ENCODE measurements around the gene MAP2K2. TPM values are rescaled to one million over a fixed set of nuclear protein-coding genes. Genes with fewer than 3 reads are reported as not detected.

MAP2K2 gene
- total and polyA plus RNA-seq, 9 of the 15 experiments (the other 6 are each of a cell fraction or from before 2014, with no cell fraction given), result 1.0 to 151 (median 58.3) TPM

DNA sequence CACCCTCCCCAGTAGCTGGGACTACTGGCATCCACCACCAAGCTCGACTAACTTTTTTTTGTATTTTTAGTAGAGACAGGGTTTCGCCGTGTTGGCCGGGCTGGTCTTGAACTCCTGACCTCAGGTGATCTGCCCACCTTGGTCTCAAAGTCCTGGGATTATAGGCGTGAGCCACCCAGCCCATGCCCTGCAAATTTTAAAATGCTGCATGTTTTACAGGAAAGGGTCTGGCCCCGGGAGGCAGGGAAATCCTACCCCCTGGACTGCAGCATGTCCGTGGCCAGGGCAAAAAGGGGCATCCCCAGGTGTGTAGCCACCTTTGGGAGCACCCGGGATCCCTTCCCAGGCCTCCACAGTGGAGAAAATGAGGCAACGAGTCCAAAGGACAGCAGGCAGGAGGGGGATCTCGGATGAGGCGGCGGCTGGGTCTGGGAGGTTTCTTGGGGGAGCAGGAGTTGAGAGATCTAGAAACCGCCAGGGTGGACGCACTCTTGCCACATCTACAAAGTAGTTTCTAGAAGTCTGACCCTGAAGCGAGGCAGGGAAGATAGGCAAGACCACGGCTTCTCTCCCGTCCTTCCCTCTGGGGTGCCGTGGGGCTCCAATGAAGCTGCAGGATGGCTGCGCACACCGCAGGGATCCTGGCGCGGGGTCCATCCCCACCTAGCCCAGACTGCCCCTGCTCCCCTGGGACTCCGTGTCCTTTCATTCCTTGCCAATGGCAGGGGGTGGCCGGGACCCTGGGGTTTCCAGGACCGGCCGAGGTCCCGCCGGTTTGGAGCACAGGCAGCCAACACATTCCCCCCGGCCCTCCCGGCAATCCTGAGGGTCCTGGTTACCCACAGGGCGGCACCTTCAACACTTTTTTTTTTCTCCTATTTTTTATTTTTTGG is 35.9 kb downstream of the MAP2K2 start (continued):
- TF ChIP-seq HINFP (tag; conservative IDR thresholded peaks at IDR 0.05; ENCODE audit: low read depth) (no peak), ZNF324 (CRISPR knock-in tag; IDR thresholded peaks at IDR 0.05) (no peak)

DNA sequence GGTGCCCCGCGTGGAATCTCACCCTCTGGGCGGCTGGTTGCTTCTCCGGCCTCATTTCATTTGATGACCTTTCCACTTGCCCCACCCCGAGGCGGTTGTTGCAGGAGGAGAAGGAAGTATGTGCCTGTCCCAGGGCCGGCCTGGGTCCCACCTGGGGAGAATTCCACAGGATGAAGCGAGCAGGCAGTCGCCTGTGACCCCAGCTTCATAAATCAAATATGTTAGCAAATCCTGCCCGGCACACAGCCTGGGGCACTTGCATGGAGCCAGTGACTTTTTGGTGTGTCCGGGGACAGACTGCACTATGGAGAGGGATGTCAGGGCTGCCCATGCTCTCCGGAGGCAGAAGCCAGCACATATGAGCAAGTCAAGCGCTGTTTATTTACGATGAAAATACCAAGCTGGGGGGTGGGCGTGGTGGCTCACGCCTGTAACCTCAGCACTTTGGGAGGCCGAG is 37.5 kb downstream of the MAP2K2 start:
- Histone ChIP-seq H3K9me3 (replicated peaks; ENCODE audit: control insufficient read depth, insufficient read depth, low read depth, low read length) (no peaks in the 10 kb centered on the region), H3K9me1 (ENCODE audit: control insufficient read depth, insufficient read depth, low read length) (no peaks in the 10 kb centered on the region), H3K4me3 (no peak overlapping the region), H3K79me2 (ENCODE audit: control insufficient read depth, insufficient read depth, low read length) (no peaks in the 10 kb centered on the region), H3K27me3 (ENCODE audit: control insufficient read depth in 2 of 2, insufficient read depth in 2 of 2, low read length in 2 of 2) (no peaks in the 10 kb centered on the region), H3K4me2 (ENCODE audit: insufficient read depth, low read length) (no peak overlapping the region), H3K36me3 (ENCODE audit: control insufficient read depth, insufficient read depth, low read length) (peaks cover 20% of the 10 kb centered on the region; the same call in 1 of the 3 replicates), H2AFZ (ENCODE audit: low read depth, low read length) (no peak overlapping the region), H3K4me1 (replicated peaks in 1 of 2; ENCODE audit: control insufficient read depth in 2 of 2, insufficient read depth in 2 of 2, low read length in 2 of 2) (peaks cover 6 to 74% of the 10 kb centered on the region in 2 experiments; a peak in 4 of 5 replicates), H3K9ac (ENCODE audit: insufficient read depth in 1 of 2, low read depth in 2 of 2, low read length in 2 of 2) (no peak overlapping the region), H4K20me1 (replicated peaks; ENCODE audit: control insufficient read depth, insufficient read depth, low read length) (no peaks in the 10 kb centered on the region), H3K27ac (ENCODE audit: extremely low read depth, low read depth, low read length) (no peak overlapping the region)
- 63% methylated on average over 16 of the region's 17 CpGs for WGBS (ENCODE audit: insufficient coverage, low coverage, missing lambda C conversion rate)
- ChIA-PET POLR2A (interaction anchor here (1.3 to 1.4 kb wide), 2 partner anchors 10 to 102 kb away, joined by 4 to 8 read pairs; partner anchors contain the start of gene EEF2), CTCF (ENCODE audit: low intra/inter-chr PET ratio) (no interaction called here)
- TF ChIP-seq NFYB (IDR thresholded peaks at IDR 0.05; ENCODE audit: extremely low read depth, insufficient read length) (no peak), OTX1 (CRISPR knock-in tag; IDR thresholded peaks at IDR 0.05) (no peak), MYBL2 (IDR thresholded peaks at IDR 0.05; ENCODE audit: low read depth) (no peak), MYBL2 (CRISPR knock-in tag; IDR thresholded peaks at IDR 0.05; ENCODE audit: borderline replicate concordance) (no peak), FOXK1 (CRISPR knock-in tag; IDR thresholded peaks at IDR 0.05; ENCODE audit: borderline replicate concordance) (no peak), HIVEP1 (CRISPR knock-in tag; IDR thresholded peaks at IDR 0.05) (no peak), ZNF76 (CRISPR knock-in tag; IDR thresholded peaks at IDR 0.05; ENCODE audit: borderline replicate concordance) (no peak), ZNF143 (CRISPR knock-in tag; IDR thresholded peaks at IDR 0.05) (no peak), ZNF311 (CRISPR knock-in tag; IDR thresholded peaks at IDR 0.05) (no peak), RBM39 (optimal IDR thresholded peaks at IDR 0.05; ENCODE audit: low read depth, low read length) (no peak)
- TF ChIP-seq, protein P1, sequence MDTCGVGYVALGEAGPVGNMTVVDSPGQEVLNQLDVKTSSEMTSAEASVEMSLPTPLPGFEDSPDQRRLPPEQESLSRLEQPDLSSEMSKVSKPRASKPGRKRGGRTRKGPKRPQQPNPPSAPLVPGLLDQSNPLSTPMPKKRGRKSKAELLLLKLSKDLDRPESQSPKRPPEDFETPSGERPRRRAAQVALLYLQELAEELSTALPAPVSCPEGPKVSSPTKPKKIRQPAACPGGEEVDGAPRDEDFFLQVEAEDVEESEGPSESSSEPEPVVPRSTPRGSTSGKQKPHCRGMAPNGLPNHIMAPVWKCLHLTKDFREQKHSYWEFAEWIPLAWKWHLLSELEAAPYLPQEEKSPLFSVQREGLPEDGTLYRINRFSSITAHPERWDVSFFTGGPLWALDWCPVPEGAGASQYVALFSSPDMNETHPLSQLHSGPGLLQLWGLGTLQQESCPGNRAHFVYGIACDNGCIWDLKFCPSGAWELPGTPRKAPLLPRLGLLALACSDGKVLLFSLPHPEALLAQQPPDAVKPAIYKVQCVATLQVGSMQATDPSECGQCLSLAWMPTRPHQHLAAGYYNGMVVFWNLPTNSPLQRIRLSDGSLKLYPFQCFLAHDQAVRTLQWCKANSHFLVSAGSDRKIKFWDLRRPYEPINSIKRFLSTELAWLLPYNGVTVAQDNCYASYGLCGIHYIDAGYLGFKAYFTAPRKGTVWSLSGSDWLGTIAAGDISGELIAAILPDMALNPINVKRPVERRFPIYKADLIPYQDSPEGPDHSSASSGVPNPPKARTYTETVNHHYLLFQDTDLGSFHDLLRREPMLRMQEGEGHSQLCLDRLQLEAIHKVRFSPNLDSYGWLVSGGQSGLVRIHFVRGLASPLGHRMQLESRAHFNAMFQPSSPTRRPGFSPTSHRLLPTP (IDR thresholded peaks at IDR 0.05; ENCODE audit: borderline replicate concordance, extremely low read depth, insufficient read length), result no peak
- in situ Hi-C loops (cut with MboI) (no loop called here), intact Hi-C loops (cut with micrococcal nuclease) (no loop called here)
- ATAC-seq (no peak), FAIRE-seq (no peak), DNase-seq (ENCODE audit: extremely low read depth in 1 of 4, low spot score in 3 of 4) (no peak)
- BruUV-seq (replicated peaks), result no TSS peak
